HCT116 (cell line): ENCODE data around the gene SORL1. TPM values are rescaled to one million over a fixed set of nuclear protein-coding genes. Genes with fewer than 3 reads are reported as not detected.

Experiments used
- ATAC-seq: fragments of 200-7000 bp; cut with Tn5 transposase; 2 replicates; pipeline ENCODE4 v1.9.1; 2020; ENCODE audit warnings: mild to moderate bottlenecking, moderate library complexity
- BruUV-seq: library from RNA; stranded (reverse); fragments of 400-500 nt; replicated peaks from 2 replicates; lab custom pipeline; 2021; lab: Mats Ljungman, UMichigan
- CTCF ChIA-PET: fragments of 300-600 bp; sonication (Branson Sonifier 250); formaldehyde crosslinking; loops from one replicate; lab custom pipeline; 2021; ENCODE audit warnings: antibody characterized with exemption; lab: Charles Lee
- POLR2A ChIA-PET: fragments of 300-600, 350-600 bp; sonication (Branson Sonifier 250); formaldehyde crosslinking; loops from one replicate; lab custom pipeline; 2021; ENCODE audit warnings: antibody characterized with exemption; lab: Charles Lee
- RAD21 ChIA-PET, 2 experiments: fragments of 300-600 bp; sonication (Branson Sonifier 250); formaldehyde crosslinking; loops; one replicate each; lab custom pipeline; 2023; ENCODE audit warnings: low total read pairs in 2 of 2; ENCODE audit not compliant: uncharacterized antibody in 2 of 2, unreplicated experiment in 2 of 2, low non-redundant PET in 1 of 2; lab: Charles Lee
- DNase-seq: peaks from one replicate; pipeline ENCODE4 v3.0.0-alpha.2; 2010; ENCODE audit warnings: low read depth, low spot score
- H2AFZ ChIP-seq: fragments of 200-600 bp; shearing (Covaris generic), sonication (generic); 2 replicates; pipeline ENCODE4 v1.6.1; 2017; ENCODE audit warnings: low read depth, mixed run types, mixed read lengths, antibody characterized with exemption, low read length; ENCODE audit not compliant: poor library complexity, severe bottlenecking
- H3K27ac ChIP-seq: 2 replicates; pipeline ENCODE4 v1.5.1; 2012; ENCODE audit warnings: low read depth, low read length
- H3K27me3 ChIP-seq: fragments of 200-600 bp; sonication (generic); 2 replicates; pipeline ENCODE4 v1.6.1; 2016; ENCODE audit warnings: mixed run types, low read length, mixed read lengths; ENCODE audit not compliant: insufficient read depth
- H3K36me3 ChIP-seq, 2 experiments: fragments of 200-500 bp in 1 of 2; fragments of 200-600 bp in 1 of 2; sonication (Bioruptor generic) in 1 of 2; sonication (generic) in 1 of 2; 2 replicates each; pipeline versions ENCODE4 v1.5.1 to v1.6.1; 2014 to 2016; ENCODE audit warnings: low read length in 2 of 2, inconsistent platforms in 1 of 2, mixed read lengths in 1 of 2, mixed run types in 1 of 2; ENCODE audit not compliant: insufficient read depth in 2 of 2, control insufficient read depth in 1 of 2
- H3K4me1 ChIP-seq, 2 experiments: fragments of 200-600 bp in 1 of 2; sonication (generic) in 1 of 2; 2 replicates each; pipeline versions ENCODE4 v1.5.1 to v1.6.1; 2012 to 2017; ENCODE audit warnings: low read length in 2 of 2, inconsistent platforms in 1 of 2, mild to moderate bottlenecking in 1 of 2, mixed read lengths in 1 of 2, mixed run types in 1 of 2, moderate library complexity in 1 of 2; ENCODE audit not compliant: insufficient read depth in 2 of 2, control insufficient read depth in 1 of 2
- H3K4me2 ChIP-seq: fragments of 200-600 bp; sonication (generic); 2 replicates; pipeline ENCODE4 v1.6.1; 2017; ENCODE audit warnings: mixed run types, low read length, mixed read lengths
- H3K4me3 ChIP-seq, 2 experiments: fragments of 200-600 bp in 1 of 2; sonication (generic) in 1 of 2; replicated peaks in 1 of 2; 2 replicates each; pipeline ENCODE4 v1.5.1; 2011 to 2016; ENCODE audit warnings: low read length in 2 of 2, control low read depth in 1 of 2, low read depth in 1 of 2, mild to moderate bottlenecking in 1 of 2, mixed read lengths in 1 of 2, mixed run types in 1 of 2
- H3K79me2 ChIP-seq: fragments of 200-600 bp; sonication (generic); 2 replicates; pipeline ENCODE4 v1.6.1; 2017; ENCODE audit warnings: mild to moderate bottlenecking, mixed run types, low read length, moderate library complexity, mixed read lengths; ENCODE audit not compliant: insufficient read depth
- H3K9ac ChIP-seq: fragments of 200-600 bp; sonication (generic); 2 replicates; pipeline ENCODE4 v1.6.1; 2016; ENCODE audit warnings: low read length, mixed read lengths
- H3K9me2 ChIP-seq: fragments of 200-600 bp; sonication (generic), shearing (Covaris generic); 2 replicates; pipeline ENCODE4 v1.6.1; 2017; ENCODE audit warnings: mixed run types, mild to moderate bottlenecking, moderate library complexity; ENCODE audit not compliant: insufficient read depth
- H3K9me3 ChIP-seq, 2 experiments: fragments of 200-500 bp in 1 of 2; fragments of 200-600 bp in 1 of 2; sonication (Bioruptor generic) in 1 of 2; sonication (generic) in 1 of 2; 2 replicates each; pipeline ENCODE4 v1.6.1; 2014 to 2017; ENCODE audit warnings: low read length in 2 of 2, mixed read lengths in 2 of 2, inconsistent platforms in 1 of 2, low read depth in 1 of 2, mild to moderate bottlenecking in 1 of 2, mixed run types in 1 of 2, moderate library complexity in 1 of 2; ENCODE audit not compliant: control insufficient read depth in 1 of 2, insufficient read depth in 1 of 2
- H4K20me1 ChIP-seq: fragments of 200-600 bp; sonication (generic), shearing (Covaris generic); 2 replicates; pipeline ENCODE4 v1.6.1; 2017; ENCODE audit warnings: mixed run types, mild to moderate bottlenecking, moderate library complexity; ENCODE audit not compliant: insufficient read depth
- CBX3 ChIP-seq: IDR thresholded peaks from 2 replicates; pipeline ENCODE4 v1.6.1; 2012; ENCODE audit warnings: low read depth
- CTCF ChIP-seq, 3 experiments: fragments of 200-600 bp in 1 of 3; sonication (generic) in 1 of 3; IDR thresholded peaks in 2 of 3; conservative IDR thresholded peaks in 1 of 3; 2 replicates each; pipeline ENCODE4 v1.5.1; 2012 to 2017; ENCODE audit warnings: low read depth in 2 of 3, low read length in 2 of 3, antibody characterized with exemption in 1 of 3, borderline replicate concordance in 1 of 3, control low read depth in 1 of 3, mild to moderate bottlenecking in 1 of 3, mixed read lengths in 1 of 3, mixed run types in 1 of 3, moderate library complexity in 1 of 3; ENCODE audit not compliant: insufficient read depth in 1 of 3
- EGR1 ChIP-seq: IDR thresholded peaks from 2 replicates; pipeline ENCODE4 v1.6.1; 2012; ENCODE audit warnings: low read depth
- ELF1 ChIP-seq: IDR thresholded peaks from 2 replicates; pipeline ENCODE4 v1.6.1; 2012; ENCODE audit warnings: low read depth, borderline replicate concordance
- EZH2 ChIP-seq: fragments of 200-600 bp; sonication (generic); IDR thresholded peaks from 2 replicates; pipeline ENCODE4 v1.6.1; 2017; ENCODE audit warnings: antibody characterized with exemption, mixed run types
- JUND ChIP-seq: IDR thresholded peaks from 2 replicates; pipeline ENCODE4 v1.6.1; 2012
- MAX ChIP-seq: IDR thresholded peaks from 2 replicates; pipeline ENCODE4 v1.6.1; 2012
- POLR2A ChIP-seq: IDR thresholded peaks from 2 replicates; pipeline ENCODE4 v1.7.0; 2011; ENCODE audit warnings: borderline replicate concordance; ENCODE audit not compliant: insufficient read depth, insufficient read length; ENCODE audit errors: extremely low read depth
- POLR2AphosphoS5 ChIP-seq: IDR thresholded peaks from 2 replicates; pipeline ENCODE4 v1.6.1; 2011; ENCODE audit warnings: mild to moderate bottlenecking, low read depth, low read length, moderate library complexity
- RAD21 ChIP-seq: IDR thresholded peaks from 2 replicates; pipeline ENCODE4 v1.6.1; 2012; ENCODE audit warnings: low read depth, mild to moderate bottlenecking
- SIN3A ChIP-seq: IDR thresholded peaks from 2 replicates; pipeline ENCODE4 v1.6.1; 2012; ENCODE audit warnings: low read depth
- TCF7L2 ChIP-seq: IDR thresholded peaks from 2 replicates; pipeline ENCODE4 v1.7.0; 2011; ENCODE audit warnings: borderline replicate concordance, inconsistent platforms; ENCODE audit not compliant: insufficient read depth, insufficient read length; ENCODE audit errors: extremely low read depth
- YY1 ChIP-seq: IDR thresholded peaks from 2 replicates; pipeline ENCODE4 v1.6.1; 2011; ENCODE audit warnings: low read length, low read depth, moderate library complexity, mild to moderate bottlenecking; ENCODE audit not compliant: insufficient replicate concordance; ENCODE audit errors: extremely low read depth
- ZFX ChIP-seq: fragments of 450-650 bp; IDR thresholded peaks from 2 replicates; pipeline ENCODE4 v1.6.1; 2017
- intact Hi-C: fragments of 100-400 bp; cut with micrococcal nuclease; formaldehyde crosslinking; loops from 2 replicates; pipeline ENCODE4 v1.10.0; 2022
- total RNA-seq: library from RNA; stranded (reverse); gene quantifications from one replicate; pipeline ENCODE4 v1.2.1, GENCODE V29; 2021; ENCODE audit not compliant: unreplicated experiment

SORL1 gene
- total RNA-seq, 1 experiment from 2014 or later: 17.4 TPM

- no peaks in the 10 kb centered on the region for H4K20me1 ChIP-seq
- CTCF ChIA-PET: no interaction called here
- no peak overlapping the region for H3K4me2 ChIP-seq
- no peak overlapping the region for H2AFZ ChIP-seq
- H3K27ac ChIP-seq: no peak overlapping the region
- no TSS peak for BruUV-seq
- intact Hi-C loops: no loop called here
- peaks cover 11 to 20% of the 10 kb centered on the region in 2 experiments; a peak in 3 of 4 replicates for H3K4me1 ChIP-seq
- H3K36me3 ChIP-seq: no peaks in the 10 kb centered on the region
- no peak for DNase-seq
- no peak for ATAC-seq
- RAD21 ChIA-PET: no interaction called here
- H3K9ac ChIP-seq: no peak overlapping the region
- H3K9me2 ChIP-seq: no peaks in the 10 kb centered on the region
- H3K79me2 ChIP-seq: no peaks in the 10 kb centered on the region
- H3K9me3 ChIP-seq: no peaks in the 10 kb centered on the region
- POLR2A ChIA-PET: no interaction called here
- no peak overlapping the region for H3K4me3 ChIP-seq
- TF ChIP-seq EZH2: no peak
- TF ChIP-seq, all 23 proteins: peak for 0
- no peaks in the 10 kb centered on the region for H3K27me3 ChIP-seq
These were observed 100.5 kb downstream of the SORL1 start for GRCh38 chr11:121552644-121553043.

- CTCF ChIA-PET: no interaction called here
- no TSS peak for BruUV-seq
- no peak for TF ChIP-seq ELF1
- no peak for TF ChIP-seq SIN3A
- TF ChIP-seq CTCF (IDR thresholded peaks at IDR 0.05 in 2 of 3, conservative IDR thresholded peaks at IDR 0.05 in 1 of 3; ENCODE audit: borderline replicate concordance in 1 of 3, insufficient read depth in 1 of 3, low read depth in 2 of 3, low read length in 2 of 3): no peak
- no peak for TF ChIP-seq YY1
- no peak for TF ChIP-seq EGR1
- no peak for TF ChIP-seq MAX
- no peak for TF ChIP-seq ZFX
- TF ChIP-seq POLR2A: no peak
- TF ChIP-seq RAD21: no peak
- TF ChIP-seq CBX3: no peak
- TF ChIP-seq POLR2AphosphoS5: no peak
- no peak for TF ChIP-seq JUND
- no peak for TF ChIP-seq TCF7L2
- Histone ChIP-seq H3K27me3 (no peaks in the 10 kb centered on the region), H2AFZ (no peak overlapping the region), H4K20me1 (no peaks in the 10 kb centered on the region), H3K4me2 (peak overlapping the region; percentile 48; the same call in 1 of the 2 replicates), H3K9me3 (no peaks in the 10 kb centered on the region), H3K9me2 (no peaks in the 10 kb centered on the region), H3K4me3 (no peak overlapping the region), H3K36me3 (no peaks in the 10 kb centered on the region), H3K79me2 (no peaks in the 10 kb centered on the region), H3K27ac (no peak overlapping the region), H3K4me1 (peaks cover 11 to 20% of the 10 kb centered on the region in 2 experiments; a peak in 3 of 4 replicates), H3K9ac (no peak overlapping the region)
- POLR2A ChIA-PET: no interaction called here
- RAD21 ChIA-PET: no interaction called here
- ATAC-seq (no peak), DNase-seq (no peak)
- intact Hi-C loops: no loop called here
These were observed 101.3 kb downstream of the SORL1 start for GRCh38 chr11:121553389-121553788.
